Activated CD8-positive, alpha-beta memory T cell treated with anti-CD3 and anti-CD28 coated beads, Interleukin-2, amount 50 U/mL, for 24 hours (primary cell): Measurements from ENCODE around the gene STK24.

ENCODE experiments used
- DNase-seq: peaks from one replicate; pipeline ENCODE4 v3.0.0-alpha.2; 2020; ENCODE audit errors: extremely low read depth

The STK24 gene

DNA sequence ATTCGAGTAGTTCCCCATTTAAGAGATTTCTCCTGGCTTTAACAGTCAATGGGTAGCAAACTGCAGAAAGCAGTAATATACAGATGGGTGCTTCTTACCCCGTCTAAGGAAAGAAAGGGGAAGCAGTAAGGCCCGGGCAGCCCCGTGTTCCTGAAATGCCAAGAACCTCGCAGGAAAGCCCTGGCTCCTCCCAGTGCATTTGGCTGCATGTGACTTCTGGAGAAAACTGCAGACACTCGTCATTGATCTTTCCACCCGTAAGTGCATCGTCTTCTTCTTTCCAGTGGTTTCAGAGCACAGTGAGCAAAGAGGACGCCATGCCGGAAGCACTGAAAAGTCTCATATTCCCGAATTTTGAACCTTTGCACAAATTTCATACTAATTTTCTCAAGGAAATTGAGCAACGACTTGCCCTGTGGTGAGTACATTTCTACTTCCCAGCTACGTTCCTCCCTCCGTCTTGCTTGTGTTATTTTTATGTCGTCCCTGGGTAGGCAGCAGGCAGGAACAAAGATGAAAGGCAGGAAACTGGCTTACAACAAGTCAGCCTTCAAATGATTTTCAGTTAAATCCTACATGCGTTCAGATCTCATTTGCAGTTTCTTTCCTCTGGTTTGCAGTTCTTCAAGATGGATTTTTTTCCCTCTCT is 165.2 kb downstream of the STK24 start:
- no peak for DNase-seq

DNA sequence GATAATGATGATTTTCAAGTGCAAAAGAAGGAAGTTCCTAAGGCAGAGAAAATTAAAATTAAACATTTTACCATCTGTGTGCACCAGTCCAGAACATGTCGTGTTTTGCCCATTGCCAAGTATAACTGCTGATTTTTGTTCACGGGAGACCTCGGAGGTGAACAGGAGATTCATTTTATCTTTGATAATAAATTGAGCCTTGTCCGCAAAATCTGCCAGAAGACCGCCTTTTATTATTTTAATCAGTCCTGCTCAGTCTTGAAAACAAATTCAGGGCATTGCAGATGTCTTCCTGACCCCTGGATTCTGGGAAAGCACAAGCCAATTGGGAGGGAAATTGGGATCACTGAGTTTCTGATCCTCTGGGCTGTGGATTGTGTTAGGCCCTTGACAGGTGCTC is 165.9 kb downstream of the STK24 start:
- no peak for DNase-seq

DNA sequence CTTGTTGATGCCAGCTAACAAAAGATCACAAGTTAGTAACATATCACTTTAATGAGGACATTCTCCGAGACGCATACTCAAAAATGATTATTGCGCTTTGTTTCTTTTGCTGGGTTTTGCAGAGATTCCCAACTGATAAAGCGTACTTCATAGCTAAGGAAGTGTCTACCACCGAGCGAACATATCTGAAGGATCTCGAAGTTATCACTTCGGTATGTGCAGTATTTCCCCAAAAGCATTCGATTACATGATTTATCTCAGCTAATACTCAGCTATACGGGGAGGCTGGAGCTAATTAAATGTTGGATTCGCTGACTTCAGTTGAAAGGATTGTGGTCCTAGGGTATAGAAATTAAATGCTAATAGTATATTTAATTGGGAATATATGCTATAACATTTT is 166.3 kb downstream of the STK24 start:
- no peak for DNase-seq

DNA sequence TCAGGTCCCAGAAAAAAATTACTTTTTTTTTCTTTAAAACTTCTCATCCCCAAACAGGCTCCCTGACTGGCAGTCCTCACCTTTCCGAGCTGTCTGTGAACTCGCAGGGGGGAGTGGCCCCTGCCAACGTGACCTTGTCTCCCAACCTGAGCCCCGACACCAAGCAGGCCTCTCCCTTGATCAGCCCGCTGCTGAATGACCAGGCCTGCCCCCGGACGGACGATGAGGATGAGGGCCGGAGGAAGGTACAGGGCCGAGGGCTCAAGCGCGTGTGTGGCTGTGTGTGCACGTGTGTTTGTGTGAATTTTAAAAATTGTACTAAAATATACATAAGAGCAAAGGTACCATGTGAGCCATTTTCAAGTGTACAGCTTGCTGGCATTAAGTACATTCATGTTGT is 167.6 kb downstream of the STK24 start:
- DNase-seq: no peak

DNA sequence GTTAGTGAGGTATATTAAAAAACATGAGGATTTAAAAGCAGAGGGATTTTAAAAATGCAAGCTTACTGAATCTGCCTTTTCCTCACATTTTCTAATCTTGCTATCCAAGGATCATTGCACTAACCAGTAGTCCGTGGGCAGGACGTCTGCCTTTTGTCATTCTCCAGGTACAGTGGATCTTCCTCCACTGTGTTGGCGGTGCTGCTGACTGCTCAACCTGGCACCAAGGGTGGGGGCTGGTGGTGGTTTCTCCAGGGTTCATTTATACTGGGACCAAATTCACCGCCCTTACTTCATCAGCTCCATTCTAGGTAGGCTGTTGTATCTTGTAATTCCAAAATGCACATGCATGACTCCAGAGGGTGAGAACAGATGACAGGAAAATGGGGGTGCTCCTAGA is 169.3 kb downstream of the STK24 start:
- DNase-seq: no peak

DNA sequence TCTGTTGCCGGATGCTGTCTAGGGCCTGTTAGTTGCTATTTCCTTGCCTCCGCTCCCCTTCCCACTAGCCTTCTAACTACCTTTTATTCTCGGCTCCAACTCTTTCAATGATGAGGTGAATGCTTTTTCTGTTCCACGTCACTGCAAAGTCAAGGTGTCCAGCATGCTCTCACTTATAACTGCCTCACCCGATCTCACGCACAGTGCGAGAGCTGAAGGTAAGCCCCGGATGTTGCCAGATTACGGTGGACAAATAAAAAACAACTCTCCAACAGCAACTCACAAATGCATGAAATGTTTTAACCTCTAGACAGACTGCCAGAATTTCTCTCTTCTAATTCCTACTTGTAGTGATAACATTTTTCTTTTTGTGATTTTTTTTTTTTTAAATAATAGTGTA is 169.9 kb downstream of the STK24 start:
- DNase-seq: no peak

DNA sequence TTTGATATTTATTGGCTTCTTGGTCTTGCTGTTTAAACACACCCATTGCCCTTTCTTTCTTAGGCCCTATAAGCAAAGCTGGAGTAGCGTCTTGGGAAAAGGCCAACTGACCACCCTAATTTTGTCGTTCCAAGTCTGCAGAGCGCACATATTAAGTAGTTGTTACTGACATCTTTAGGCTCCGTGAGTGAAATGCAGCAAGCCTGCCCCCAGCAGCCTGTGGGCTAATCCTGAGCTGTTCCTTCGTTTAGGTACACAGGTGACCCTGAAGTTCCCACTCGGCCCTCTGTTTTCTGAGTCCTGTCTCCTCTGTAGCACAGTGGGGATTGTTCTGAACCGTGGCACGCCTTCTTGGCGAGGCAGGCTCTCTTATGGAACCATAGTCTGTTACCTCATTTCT is 170.5 kb downstream of the STK24 start:
- DNase-seq: no peak

DNA sequence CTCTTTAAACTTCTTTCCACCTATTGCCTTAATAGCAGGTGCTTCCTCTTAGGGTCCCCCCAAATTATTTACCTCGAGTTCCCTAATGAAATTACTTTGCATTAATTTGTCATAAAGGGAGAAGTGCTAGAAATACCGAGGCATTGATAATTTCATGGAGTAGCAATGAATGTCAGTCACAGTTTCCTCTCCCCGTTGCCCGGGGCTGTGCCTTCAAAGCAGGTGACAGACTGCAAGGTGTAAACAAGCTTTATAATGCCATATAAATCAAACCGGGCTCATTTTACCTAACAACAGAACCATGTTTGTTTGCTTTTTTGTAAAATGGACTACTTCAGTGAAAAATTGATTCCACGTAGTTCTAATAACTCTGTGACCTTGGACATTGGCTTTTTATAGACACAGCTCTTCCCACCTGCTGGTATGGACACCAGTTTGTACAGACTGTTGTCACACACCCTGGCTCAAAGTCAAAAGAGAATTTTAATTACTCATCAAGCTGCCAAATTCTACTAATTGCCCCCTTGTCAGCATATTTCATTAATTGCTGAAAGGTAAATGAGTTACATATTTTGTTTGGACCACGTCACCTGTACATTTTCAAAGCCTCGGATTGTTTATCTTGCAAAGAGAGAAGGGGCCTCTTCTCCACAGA is 171.1 kb downstream of the STK24 start:
- no peak for DNase-seq

DNA sequence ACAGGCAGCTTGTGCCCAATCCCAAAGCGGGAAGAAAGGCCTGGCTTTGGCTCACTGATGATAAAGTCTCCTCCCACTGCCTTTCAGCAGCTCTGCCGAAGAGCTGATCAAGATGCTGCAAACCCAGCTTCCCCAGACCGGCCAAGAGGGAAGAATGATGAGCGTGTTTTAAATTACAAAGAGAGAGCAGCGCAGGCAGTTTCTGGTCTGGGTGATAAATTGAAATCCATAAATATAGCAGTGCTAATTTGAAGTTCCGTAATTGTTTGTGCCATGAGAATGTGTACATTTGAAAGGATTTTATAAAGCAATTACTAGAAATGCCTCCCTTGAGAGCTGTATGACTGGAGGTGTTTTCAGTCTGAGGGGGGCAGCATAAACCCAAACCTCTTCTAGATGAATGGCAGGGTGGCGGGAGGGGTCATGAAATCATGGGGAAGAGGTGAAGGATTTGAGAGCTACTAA is 171.8 kb downstream of the STK24 start:
- no peak for DNase-seq

DNA sequence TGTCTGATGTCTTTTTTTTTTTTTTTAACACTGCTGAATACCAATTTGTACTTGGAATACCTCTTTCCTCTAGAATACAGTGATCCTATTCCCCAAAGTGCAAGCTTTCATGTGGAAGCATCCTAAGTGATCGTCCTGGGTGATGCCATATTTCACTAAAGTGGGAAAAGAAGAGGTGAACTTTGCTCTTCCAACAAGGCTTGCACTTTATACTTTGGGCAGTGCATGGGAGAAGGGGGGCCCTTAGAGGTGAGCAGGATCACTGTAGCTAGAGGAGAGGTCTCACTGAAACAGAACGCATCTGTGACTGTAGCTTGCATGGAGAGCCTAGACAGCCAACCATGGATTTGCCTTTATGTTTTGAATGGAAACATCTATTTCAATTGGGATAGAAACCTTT is 173.8 kb downstream of the STK24 start:
- no peak for DNase-seq

DNA sequence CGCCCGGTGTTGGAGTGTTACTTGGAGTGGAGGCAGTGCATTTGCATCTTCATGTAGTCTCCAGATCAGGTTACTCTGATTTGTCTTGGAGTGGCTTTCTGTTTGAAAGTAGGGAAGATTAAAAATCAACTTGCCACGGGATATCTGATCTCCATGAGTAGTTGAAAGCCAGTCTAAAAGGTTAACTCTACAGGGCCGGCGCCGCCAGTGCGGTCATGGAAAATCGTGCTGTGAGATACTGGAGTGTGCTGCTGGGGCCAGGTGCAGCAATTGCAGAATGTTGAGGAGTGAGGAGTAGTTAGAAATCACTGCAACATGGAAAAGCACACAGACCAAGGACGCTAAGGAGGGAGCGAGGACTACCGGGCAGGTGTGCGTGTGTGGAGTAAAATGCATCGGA is 175.0 kb downstream of the STK24 start:
- no peak for DNase-seq

DNA sequence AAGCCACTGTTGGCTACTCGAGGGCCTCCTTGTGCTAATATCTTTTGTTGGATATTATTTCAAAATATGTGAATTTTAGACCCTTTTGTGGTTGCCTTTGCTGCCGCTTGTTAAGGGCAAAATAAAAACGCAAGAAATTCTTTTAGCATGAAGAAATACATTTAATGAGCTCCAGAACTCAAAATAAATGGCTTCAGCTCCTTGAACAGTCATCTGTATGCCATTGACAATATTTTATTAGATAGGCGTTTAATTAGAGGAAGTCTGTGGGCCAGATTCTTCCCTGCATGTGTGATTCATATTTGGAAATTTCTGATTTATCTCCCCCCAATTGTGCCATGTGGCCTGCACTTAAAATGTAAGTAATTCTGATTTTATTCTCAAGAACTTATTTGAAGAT is 177.2 kb downstream of the STK24 start:
- DNase-seq: no peak

DNA sequence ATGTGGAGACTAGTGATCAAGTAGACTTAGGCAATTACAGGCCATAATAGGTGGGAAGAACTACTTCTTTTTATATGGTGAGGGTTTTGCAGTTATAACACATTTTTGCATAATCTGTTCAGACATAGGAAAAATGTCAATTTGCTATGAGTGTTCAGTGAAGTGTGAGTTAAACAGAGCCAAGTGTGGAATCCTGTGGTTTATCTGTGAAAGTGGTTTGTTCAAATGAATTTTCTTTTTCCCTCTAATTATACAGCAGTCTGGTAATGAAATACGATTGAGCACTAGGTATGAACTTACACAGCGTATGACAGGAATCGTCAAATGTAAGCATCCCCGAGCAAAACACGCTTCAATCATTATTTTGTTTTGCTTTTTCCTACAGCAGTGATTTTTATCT is 178.3 kb downstream of the STK24 start:
- no peak for DNase-seq

DNA sequence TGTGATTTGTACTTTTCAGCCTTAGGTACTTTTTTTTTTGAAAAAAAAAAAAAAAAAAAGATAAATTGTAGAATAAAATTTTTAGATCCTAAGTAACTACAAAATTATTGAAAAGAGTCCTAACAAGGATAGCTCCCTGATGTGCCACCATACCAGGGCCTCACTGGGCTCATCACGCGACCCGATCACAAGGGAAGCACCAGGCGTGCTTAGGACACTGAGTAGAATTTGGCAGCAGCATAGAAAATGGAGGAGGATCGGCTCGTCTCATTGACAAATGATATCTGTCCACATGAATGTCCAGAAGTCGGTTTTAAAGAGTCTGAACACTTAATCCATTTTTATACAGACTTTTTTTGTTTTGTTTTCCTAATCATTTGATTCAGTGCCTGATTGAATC is 179.0 kb downstream of the STK24 start:
- no peak for DNase-seq

DNA sequence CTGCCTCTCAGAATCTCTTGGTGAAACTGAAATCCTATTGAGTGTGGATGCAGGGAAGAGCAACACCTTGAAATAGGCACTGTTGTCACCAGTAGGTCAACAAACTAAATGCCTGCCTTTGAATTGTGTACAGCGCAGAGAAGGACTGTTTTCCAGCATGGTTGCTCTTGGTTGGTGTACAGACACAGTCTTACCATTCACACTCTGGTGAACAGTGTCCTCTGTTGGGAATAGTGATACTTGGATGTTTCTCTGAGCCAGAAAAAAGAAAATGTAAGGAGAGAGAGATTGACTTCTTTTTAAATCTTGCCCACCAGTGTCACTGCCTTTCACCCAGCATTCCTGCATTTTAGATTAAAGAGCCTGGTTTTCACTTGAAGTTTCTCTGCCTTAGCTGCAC is 179.7 kb downstream of the STK24 start:
- DNase-seq: no peak

DNA sequence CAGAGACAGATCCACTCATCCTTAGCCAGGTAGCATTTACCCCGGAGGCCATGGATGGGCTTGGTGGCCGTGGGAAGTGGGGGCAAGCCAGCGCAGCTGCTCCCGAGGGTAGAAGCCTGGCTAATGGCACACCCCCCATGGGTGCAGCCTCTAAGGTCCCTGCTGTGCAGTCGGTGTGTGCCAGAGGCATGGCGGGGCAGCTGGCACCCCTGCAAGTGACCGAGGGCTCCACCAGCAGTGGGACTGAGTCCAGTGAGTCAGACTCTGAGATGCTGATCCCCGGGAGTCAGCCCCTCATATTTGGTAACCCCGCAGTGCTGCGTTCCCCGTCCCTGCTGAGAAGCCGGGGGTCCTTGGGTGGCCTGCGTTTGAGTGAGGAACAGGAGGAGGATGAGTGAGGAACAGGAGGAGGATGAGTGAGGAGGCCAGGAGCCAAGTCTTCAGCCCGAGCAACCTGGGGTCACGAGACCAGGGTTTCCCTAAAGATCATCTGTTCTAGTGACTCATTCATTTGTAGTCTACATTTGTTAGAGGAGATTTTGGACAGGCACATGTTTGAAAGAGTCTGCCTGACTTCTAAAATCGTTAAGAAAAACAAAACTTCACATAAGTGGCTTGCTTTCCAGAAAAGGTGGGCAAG is 180.7 kb downstream of the STK24 start:
- DNase-seq: no peak
